ENCODE results near the gene IZUMO1. TPM values are rescaled to one million over a fixed set of nuclear protein-coding genes. Genes with fewer than 3 reads are reported as not detected.
"Not testable (repeated sequence)": the region's sequence is repeated elsewhere in the genome, so short reads cannot be mapped to it uniquely, and the experiment has no call there.

Gene IZUMO1
- 0.52 TPM for total RNA-seq

DNA sequence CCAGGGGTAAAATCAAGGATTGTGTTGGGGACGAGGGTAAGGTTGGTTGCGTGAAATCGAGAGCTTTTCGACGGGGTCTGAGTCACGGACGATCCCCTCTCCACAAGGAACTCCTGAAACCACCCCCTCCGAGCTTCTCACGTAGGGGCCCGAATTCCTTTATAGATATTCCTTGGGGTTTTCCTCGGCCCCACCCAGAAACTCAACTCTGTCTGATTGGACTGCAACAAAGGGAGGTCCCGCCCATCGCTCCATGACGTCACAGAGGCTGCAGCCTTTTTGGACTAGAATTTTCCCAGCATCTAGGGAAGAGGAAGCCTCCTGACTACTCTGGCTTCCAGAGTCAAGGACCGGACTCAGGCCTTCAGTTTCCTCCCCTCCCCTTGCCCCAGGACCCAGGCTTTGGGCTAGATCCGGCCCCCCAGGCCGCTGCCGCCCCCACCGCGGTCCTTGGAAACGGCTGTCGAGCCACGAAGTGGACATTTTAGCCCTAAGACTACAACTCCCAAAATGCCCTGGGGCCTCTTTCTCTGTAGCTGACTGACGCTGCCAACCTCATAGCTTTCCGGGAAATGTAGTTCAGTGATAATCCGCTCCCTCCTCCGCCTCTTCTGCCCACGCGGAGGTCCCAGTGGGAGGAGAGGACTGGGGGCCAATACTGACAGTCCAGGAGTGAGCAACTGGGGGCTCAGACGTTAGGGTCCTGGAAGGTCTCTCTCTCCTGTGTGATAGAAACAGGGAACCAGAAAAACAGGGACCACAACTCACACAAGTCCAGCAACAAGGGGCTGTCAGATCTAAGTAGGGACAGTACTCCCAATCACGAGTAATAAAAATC, at the start of gene IZUMO1:
TSS of gene IZUMO1 (minus strand) at position 172 of the 838 bp plus-strand sequence. CDS start 1,050 bp downstream, outside the sequence.
- Histone ChIP-seq H3K4me3 (ENCODE audit: low read length in 3 of 3) (peak within 1 kb of the TSS; percentile 47 to 71 (median 63)), H3K4me1 (ENCODE audit: control insufficient read depth in 3 of 3, insufficient read depth in 3 of 3, low read length in 3 of 3) (peaks cover under 1 to 14% (median 5%) of the 10 kb centered on the region in 3 donors), H3K9ac (ENCODE audit: low read depth in 1 of 3, low read length in 3 of 3) (peak within 1 kb of the TSS in 2 of 3 donors; percentile 33 to 79)

DNA sequence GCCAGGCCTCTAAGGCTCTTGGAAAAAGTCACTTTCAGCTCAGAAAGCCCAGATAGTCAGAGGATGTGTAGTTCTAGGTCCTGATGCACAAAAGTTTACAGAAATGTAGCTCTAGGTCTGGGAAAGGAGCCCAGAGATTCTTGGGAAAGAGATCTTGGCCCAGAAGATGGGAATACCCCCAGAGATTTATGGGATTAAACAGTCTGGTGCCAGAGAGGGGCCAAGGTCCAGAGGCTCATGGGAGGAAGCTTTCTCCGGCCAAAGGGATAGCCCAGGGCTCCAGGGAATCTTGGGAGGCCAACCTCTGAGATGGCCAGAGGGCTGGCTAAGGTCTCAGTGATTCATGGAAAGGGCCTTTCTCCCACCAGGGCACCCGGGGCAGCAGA, 49.0 kb upstream of the IZUMO1 start:
- no peaks in the 10 kb centered on the region for H3K27me3 ChIP-seq (ENCODE audit: control insufficient read depth in 3 of 3, insufficient read depth in 3 of 3, low read length in 3 of 3)
- peaks cover 0 to 13% (median 9%) of the 10 kb centered on the region in 3 donors for H3K36me3 ChIP-seq (ENCODE audit: control insufficient read depth in 3 of 3, insufficient read depth in 3 of 3, low read length in 3 of 3)
- H3K27ac ChIP-seq (ENCODE audit: low read depth, low read length) = peak overlapping the region; percentile 75
- H3K9me3 ChIP-seq (ENCODE audit: control insufficient read depth in 3 of 3, low read length in 3 of 3) = no peaks in the 10 kb centered on the region
- peak overlapping the region in 2 of 3 donors; percentile 4 to 28 for H3K9ac ChIP-seq (ENCODE audit: low read depth in 1 of 3, low read length in 3 of 3)
- no peak overlapping the region for H3K4me3 ChIP-seq (ENCODE audit: low read length in 3 of 3)
- H3K4me1 ChIP-seq (ENCODE audit: control insufficient read depth in 3 of 3, insufficient read depth in 3 of 3, low read length in 3 of 3) = peaks cover 8 to 24% (median 18%) of the 10 kb centered on the region in 3 donors

More for the DNA sequence above, at the start of gene IZUMO1:
- peak within 1 kb of the TSS; percentile 65 for H3K27ac ChIP-seq (ENCODE audit: low read depth, low read length)
- H3K36me3 ChIP-seq (ENCODE audit: control insufficient read depth in 3 of 3, insufficient read depth in 3 of 3, low read length in 3 of 3) = peaks cover 0 to 5% (median 0%) of the 10 kb centered on the region in 3 donors
- no peaks in the 10 kb centered on the region for H3K9me3 ChIP-seq (ENCODE audit: control insufficient read depth in 3 of 3, low read length in 3 of 3)
- peaks cover 0 to 9% (median 1%) of the 10 kb centered on the region in 3 donors for H3K27me3 ChIP-seq (ENCODE audit: control insufficient read depth in 3 of 3, insufficient read depth in 3 of 3, low read length in 3 of 3)

- H3K27me3 ChIP-seq (ENCODE audit: control insufficient read depth in 3 of 3, insufficient read depth in 3 of 3, low read length in 3 of 3) = no peaks in the 10 kb centered on the region
- peaks cover 8 to 24% (median 18%) of the 10 kb centered on the region in 3 donors for H3K4me1 ChIP-seq (ENCODE audit: control insufficient read depth in 3 of 3, insufficient read depth in 3 of 3, low read length in 3 of 3)
- H3K4me3 ChIP-seq (ENCODE audit: low read length in 3 of 3) = peak overlapping the region; percentile 73 to 94 (median 94)
- H3K9me3 ChIP-seq (ENCODE audit: control insufficient read depth in 3 of 3, low read length in 3 of 3) = no peaks in the 10 kb centered on the region
- peaks cover 0 to 13% (median 9%) of the 10 kb centered on the region in 3 donors for H3K36me3 ChIP-seq (ENCODE audit: control insufficient read depth in 3 of 3, insufficient read depth in 3 of 3, low read length in 3 of 3)
- peak overlapping the region; percentile 68 to 87 (median 85) for H3K9ac ChIP-seq (ENCODE audit: low read depth in 1 of 3, low read length in 3 of 3)
- peak overlapping the region; percentile 75 for H3K27ac ChIP-seq (ENCODE audit: low read depth, low read length)
Observed at GRCh38 chr19:48795055-48795684, 48.5 kb upstream of the IZUMO1 start.

GRCh38 chr19:48794291-48794690, 47.6 kb upstream of the IZUMO1 start:
- peak overlapping the region; percentile 75 for H3K27ac ChIP-seq (ENCODE audit: low read depth, low read length)
- H3K9me3 ChIP-seq (ENCODE audit: control insufficient read depth in 3 of 3, low read length in 3 of 3) = no peaks in the 10 kb centered on the region

DNA sequence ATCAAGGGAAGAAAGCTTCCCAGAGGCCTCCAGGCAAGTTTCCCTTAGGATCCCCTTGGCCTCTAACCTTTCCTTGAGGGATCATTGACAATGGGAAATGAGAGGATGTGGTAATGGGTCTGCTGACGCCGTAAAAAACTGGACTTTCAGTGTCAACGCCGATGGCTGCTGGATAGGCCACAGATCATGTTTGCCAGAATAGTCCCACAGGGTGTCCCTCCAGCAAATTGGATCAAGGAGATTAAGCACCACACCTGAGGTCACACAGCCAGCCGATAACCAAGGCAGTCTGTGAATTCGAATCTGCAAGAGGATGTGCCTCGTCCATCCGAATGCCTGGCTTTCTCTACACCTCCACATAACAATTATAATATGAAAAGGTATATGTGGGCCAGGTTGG, 46.6 kb upstream of the IZUMO1 start:
- Histone ChIP-seq H3K27ac (ENCODE audit: low read depth, low read length) (no peak overlapping the region), H3K9me3 (ENCODE audit: control insufficient read depth in 3 of 3, low read length in 3 of 3) (no peaks in the 10 kb centered on the region), H3K4me1 (ENCODE audit: control insufficient read depth in 3 of 3, insufficient read depth in 3 of 3, low read length in 3 of 3) (peaks cover 8 to 24% (median 18%) of the 10 kb centered on the region in 3 donors), H3K36me3 (ENCODE audit: control insufficient read depth in 3 of 3, insufficient read depth in 3 of 3, low read length in 3 of 3) (peaks cover 0 to 9% (median 2%) of the 10 kb centered on the region in 3 donors), H3K27me3 (ENCODE audit: control insufficient read depth in 3 of 3, insufficient read depth in 3 of 3, low read length in 3 of 3) (no peaks in the 10 kb centered on the region), H3K9ac (ENCODE audit: low read depth in 1 of 3, low read length in 3 of 3) (no peak overlapping the region), H3K4me3 (ENCODE audit: low read length in 3 of 3) (no peak overlapping the region)

More at GRCh38 chr19:48794291-48794690, 47.6 kb upstream of the IZUMO1 start:
- Histone ChIP-seq H3K36me3 (ENCODE audit: control insufficient read depth in 3 of 3, insufficient read depth in 3 of 3, low read length in 3 of 3) (peaks cover 0 to 11% (median 4%) of the 10 kb centered on the region in 3 donors), H3K4me3 (ENCODE audit: low read length in 3 of 3) (no peak overlapping the region), H3K9ac (ENCODE audit: low read depth in 1 of 3, low read length in 3 of 3) (peak overlapping the region in 2 of 3 donors; percentile 68 to 85), H3K27me3 (ENCODE audit: control insufficient read depth in 3 of 3, insufficient read depth in 3 of 3, low read length in 3 of 3) (no peaks in the 10 kb centered on the region), H3K4me1 (ENCODE audit: control insufficient read depth in 3 of 3, insufficient read depth in 3 of 3, low read length in 3 of 3) (peaks cover 8 to 24% (median 18%) of the 10 kb centered on the region in 3 donors)

DNA sequence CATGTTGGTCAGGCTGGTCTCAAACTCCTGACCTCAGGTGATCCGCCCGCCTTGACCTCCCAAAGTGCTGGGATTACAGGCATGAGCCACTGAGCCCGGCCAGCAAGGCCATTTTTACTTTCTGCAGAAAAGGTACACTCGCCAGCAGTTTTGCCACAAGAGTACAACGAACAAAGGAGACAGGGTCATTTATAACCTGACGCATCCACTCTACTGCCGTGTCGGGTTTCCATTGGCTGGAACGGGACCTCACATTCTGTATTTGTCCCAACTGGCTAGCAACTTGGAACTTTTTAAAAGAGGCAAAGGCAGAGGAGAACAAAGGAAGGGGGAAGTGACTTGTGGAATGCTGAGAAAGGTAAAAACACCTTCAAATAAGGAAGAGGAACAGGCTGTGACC, 40.6 kb upstream of the IZUMO1 start:
- H3K4me3 ChIP-seq (ENCODE audit: low read length in 3 of 3); H3K36me3 ChIP-seq (ENCODE audit: control insufficient read depth in 3 of 3, insufficient read depth in 3 of 3, low read length in 3 of 3); H3K27me3 ChIP-seq (ENCODE audit: control insufficient read depth in 3 of 3, insufficient read depth in 3 of 3, low read length in 3 of 3); H3K9me3 ChIP-seq (ENCODE audit: control insufficient read depth in 3 of 3, low read length in 3 of 3); H3K4me1 ChIP-seq (ENCODE audit: control insufficient read depth in 3 of 3, insufficient read depth in 3 of 3, low read length in 3 of 3): not testable (repeated sequence)
- Histone ChIP-seq H3K27ac (ENCODE audit: low read depth, low read length) (peak overlapping the region; percentile 46), H3K9ac (ENCODE audit: low read depth in 1 of 3, low read length in 3 of 3) (peak overlapping the region in 1 of 3 donors; percentile 64)

DNA sequence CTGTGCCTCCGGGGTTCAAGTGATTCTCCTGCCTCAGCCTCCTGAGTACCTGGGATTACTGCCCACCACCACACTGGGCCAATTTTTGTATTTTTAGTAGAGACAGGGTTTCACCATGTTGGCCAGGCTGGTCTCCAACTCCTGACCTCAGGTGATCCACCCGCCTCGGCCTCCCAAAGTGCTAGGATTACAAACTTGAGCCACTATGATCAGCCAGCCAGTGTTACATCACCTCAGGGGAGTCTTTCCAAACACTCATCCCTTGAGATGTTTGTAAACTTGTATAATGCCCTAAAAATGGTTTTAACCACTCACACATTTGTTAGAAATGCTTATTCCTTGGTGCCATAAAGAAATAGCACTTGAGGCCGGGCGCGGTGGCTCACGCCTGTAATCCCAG, 39.7 kb upstream of the IZUMO1 start:
- not testable (repeated sequence) for H3K9ac ChIP-seq (ENCODE audit: low read depth in 1 of 3, low read length in 3 of 3); H3K27ac ChIP-seq (ENCODE audit: low read depth, low read length); H3K36me3 ChIP-seq (ENCODE audit: control insufficient read depth in 3 of 3, insufficient read depth in 3 of 3, low read length in 3 of 3); H3K27me3 ChIP-seq (ENCODE audit: control insufficient read depth in 3 of 3, insufficient read depth in 3 of 3, low read length in 3 of 3); H3K4me3 ChIP-seq (ENCODE audit: low read length in 3 of 3); H3K9me3 ChIP-seq (ENCODE audit: control insufficient read depth in 3 of 3, low read length in 3 of 3)
- H3K4me1 ChIP-seq (ENCODE audit: control insufficient read depth in 3 of 3, insufficient read depth in 3 of 3, low read length in 3 of 3) = peaks cover 3 to 10% (median 6%) of the 10 kb centered on the region in 3 donors

GRCh38 chr19:48784527-48784926, 37.8 kb upstream of the IZUMO1 start:
- H3K27me3 ChIP-seq (ENCODE audit: control insufficient read depth in 3 of 3, insufficient read depth in 3 of 3, low read length in 3 of 3) = no peaks in the 10 kb centered on the region
- peaks cover 3 to 17% (median 11%) of the 10 kb centered on the region in 3 donors for H3K4me1 ChIP-seq (ENCODE audit: control insufficient read depth in 3 of 3, insufficient read depth in 3 of 3, low read length in 3 of 3)
- no peak overlapping the region for H3K9ac ChIP-seq (ENCODE audit: low read depth in 1 of 3, low read length in 3 of 3)
- no peak overlapping the region for H3K27ac ChIP-seq (ENCODE audit: low read depth, low read length)
- no peaks in the 10 kb centered on the region for H3K36me3 ChIP-seq (ENCODE audit: control insufficient read depth in 3 of 3, insufficient read depth in 3 of 3, low read length in 3 of 3)
- no peaks in the 10 kb centered on the region for H3K9me3 ChIP-seq (ENCODE audit: control insufficient read depth in 3 of 3, low read length in 3 of 3)
- H3K4me3 ChIP-seq (ENCODE audit: low read length in 3 of 3) = no peak overlapping the region

GRCh38 chr19:48780631-48781391, 34.1 kb upstream of the IZUMO1 start:
- Histone ChIP-seq H3K36me3 (ENCODE audit: control insufficient read depth in 3 of 3, insufficient read depth in 3 of 3, low read length in 3 of 3) (no peaks in the 10 kb centered on the region), H3K9me3 (ENCODE audit: control insufficient read depth in 3 of 3, low read length in 3 of 3) (peaks cover 0 to 5% (median 2%) of the 10 kb centered on the region in 3 donors), H3K4me1 (ENCODE audit: control insufficient read depth in 3 of 3, insufficient read depth in 3 of 3, low read length in 3 of 3) (peaks cover 0 to 9% (median 5%) of the 10 kb centered on the region in 3 donors), H3K27ac (ENCODE audit: low read depth, low read length) (peak overlapping the region; percentile 64), H3K27me3 (ENCODE audit: control insufficient read depth in 3 of 3, insufficient read depth in 3 of 3, low read length in 3 of 3) (no peaks in the 10 kb centered on the region), H3K4me3 (ENCODE audit: low read length in 3 of 3) (no peak overlapping the region), H3K9ac (ENCODE audit: low read depth in 1 of 3, low read length in 3 of 3) (no peak overlapping the region)

Data from skeletal muscle tissue (tissue), 4 donors.